HG03066 (cell line): ENCODE results near the gene NCKAP5L.

Experiments
- ATAC-seq: cut with Tn5 transposase; IDR thresholded peaks from one replicate; pipeline ENCODE4 v1.9.1; 2021; ENCODE audit warnings: low read depth; ENCODE audit not compliant: unreplicated experiment

Gene NCKAP5L

GRCh38 chr12:49801141-49802063 is 26.8 kb downstream of the NCKAP5L start:
- no peak for ATAC-seq

GRCh38 chr12:49800421-49801140 is 27.6 kb downstream of the NCKAP5L start:
- no peak for ATAC-seq

- no peak for ATAC-seq
Observed at GRCh38 chr12:49798934-49799333, 29.3 kb downstream of the NCKAP5L start.

- no peak for ATAC-seq
Observed at GRCh38 chr12:49798248-49798647, 30.0 kb downstream of the NCKAP5L start.

GRCh38 chr12:49797449-49797776 is 30.8 kb downstream of the NCKAP5L start:
- no peak for ATAC-seq

- ATAC-seq = no peak
Observed at GRCh38 chr12:49796606-49797448, 31.4 kb downstream of the NCKAP5L start.

- ATAC-seq = no peak
Observed at GRCh38 chr12:49796155-49796554, 32.1 kb downstream of the NCKAP5L start.

- ATAC-seq = no peak
Observed at GRCh38 chr12:49795654-49796105, 32.5 kb downstream of the NCKAP5L start.

GRCh38 chr12:49794811-49795653 is 33.2 kb downstream of the NCKAP5L start:
- no peak for ATAC-seq

- no peak for ATAC-seq
Observed at GRCh38 chr12:49794021-49794420, 34.2 kb downstream of the NCKAP5L start.

- no peak for ATAC-seq
Observed at GRCh38 chr12:49793620-49794019, 34.6 kb downstream of the NCKAP5L start.

- no peak for ATAC-seq
Observed at GRCh38 chr12:49792976-49793580, 35.1 kb downstream of the NCKAP5L start.

- no peak for ATAC-seq
Observed at GRCh38 chr12:49792181-49792970, 35.8 kb downstream of the NCKAP5L start.

- no peak for ATAC-seq
Observed at GRCh38 chr12:49791700-49792099, 36.5 kb downstream of the NCKAP5L start.

GRCh38 chr12:49790741-49791555 is 37.3 kb downstream of the NCKAP5L start:
- ATAC-seq = no peak

GRCh38 chr12:49789992-49790391 is 38.2 kb downstream of the NCKAP5L start:
- ATAC-seq = no peak

- no peak for ATAC-seq
Observed at GRCh38 chr12:49787672-49788071, 40.5 kb downstream of the NCKAP5L start.
